KG1 (cell line): ENCODE measurements around the gene MSL2.
"Not testable (repeated sequence)": the region's sequence is repeated elsewhere in the genome, so short reads cannot be mapped to it uniquely, and the experiment has no call there.

ENCODE experiments used
- DNase-seq: peaks from one replicate; lab custom pipeline; 2025; lab: John Stamatoyannopoulos, UW

Gene MSL2

GRCh38 chr3:136142592-136142991 lies 53.5 kb downstream of the MSL2 start:
- no peak for DNase-seq

- DNase-seq, result no peak
Observed at GRCh38 chr3:136141891-136142290, 54.2 kb downstream of the MSL2 start.

GRCh38 chr3:136141291-136141785 lies 54.8 kb downstream of the MSL2 start:
- DNase-seq, result no peak

- DNase-seq, result no peak
Observed at GRCh38 chr3:136136454-136136853, 59.7 kb downstream of the MSL2 start.

- no peak for DNase-seq
Observed at GRCh38 chr3:136135039-136135802, 60.9 kb downstream of the MSL2 start.

- no peak for DNase-seq
Observed at GRCh38 chr3:136134091-136134490, 62.0 kb downstream of the MSL2 start.

GRCh38 chr3:136131647-136132046 lies 64.5 kb downstream of the MSL2 start:
- not testable (repeated sequence) for DNase-seq

- DNase-seq, result no peak
Observed at GRCh38 chr3:136122006-136122405, 74.1 kb downstream of the MSL2 start.

- no peak for DNase-seq
Observed at GRCh38 chr3:136120373-136121348, 75.5 kb downstream of the MSL2 start.

- not testable (repeated sequence) for DNase-seq
Observed at GRCh38 chr3:136119783-136120182, 76.4 kb downstream of the MSL2 start.

GRCh38 chr3:136119332-136119731 lies 76.8 kb downstream of the MSL2 start:
- not testable (repeated sequence) for DNase-seq

GRCh38 chr3:136114421-136114820 lies 81.7 kb downstream of the MSL2 start:
- no peak for DNase-seq

- DNase-seq, result no peak
Observed at GRCh38 chr3:136110481-136110880, 85.7 kb downstream of the MSL2 start.

GRCh38 chr3:136109499-136109898 lies 86.6 kb downstream of the MSL2 start:
- no peak for DNase-seq

GRCh38 chr3:136106101-136106500 lies 90.0 kb downstream of the MSL2 start:
- DNase-seq, result no peak

GRCh38 chr3:136105044-136105443 lies 91.1 kb downstream of the MSL2 start:
- no peak for DNase-seq
